ENCODE data around the gene EPB41L3.
"Not testable (repeated sequence)": the region's sequence is repeated elsewhere in the genome, so short reads cannot be mapped to it uniquely, and the experiment has no call there.

The EPB41L3 gene

GRCh38 chr18:5530629-5531178, 13.1 kb downstream of the EPB41L3 start:
- DNase-seq = no peak

- DNase-seq = no peak
Observed at GRCh38 chr18:5529471-5529870, 14.3 kb downstream of the EPB41L3 start.

- no peak for DNase-seq
Observed at GRCh38 chr18:5527603-5528002, 16.2 kb downstream of the EPB41L3 start.

GRCh38 chr18:5524660-5525059, 19.1 kb downstream of the EPB41L3 start:
- no peak for DNase-seq

GRCh38 chr18:5521000-5521399, 22.8 kb downstream of the EPB41L3 start:
- no peak for DNase-seq

- no peak for DNase-seq
Observed at GRCh38 chr18:5520464-5520863, 23.3 kb downstream of the EPB41L3 start.

- no peak for DNase-seq
Observed at GRCh38 chr18:5519448-5520298, 24.1 kb downstream of the EPB41L3 start.

GRCh38 chr18:5518899-5519371, 24.9 kb downstream of the EPB41L3 start:
- DNase-seq = no peak

GRCh38 chr18:5518179-5518770, 25.5 kb downstream of the EPB41L3 start:
- no peak for DNase-seq

- DNase-seq = no peak
Observed at GRCh38 chr18:5516841-5517240, 27.0 kb downstream of the EPB41L3 start.

GRCh38 chr18:5515011-5515784, 28.6 kb downstream of the EPB41L3 start:
- DNase-seq = peak; percentile 73

- peak; percentile 16 for DNase-seq
Observed at GRCh38 chr18:5513947-5514346, 29.9 kb downstream of the EPB41L3 start.

- DNase-seq = no peak
Observed at GRCh38 chr18:5512176-5512575, 31.6 kb downstream of the EPB41L3 start.

- not testable (repeated sequence) for DNase-seq
Observed at GRCh38 chr18:5511541-5511940, 32.3 kb downstream of the EPB41L3 start.

- no peak for DNase-seq
Observed at GRCh38 chr18:5510135-5510846, 33.5 kb downstream of the EPB41L3 start.

GRCh38 chr18:5508821-5509220, 35.0 kb downstream of the EPB41L3 start:
- DNase-seq = no peak

- DNase-seq = no peak
Observed at GRCh38 chr18:5507756-5508155, 36.0 kb downstream of the EPB41L3 start.

GRCh38 chr18:5506174-5506573, 37.6 kb downstream of the EPB41L3 start:
- no peak for DNase-seq

GRCh38 chr18:5503740-5504139, 40.1 kb downstream of the EPB41L3 start:
- DNase-seq = no peak

GRCh38 chr18:5500158-5500939, 43.4 kb downstream of the EPB41L3 start:
- DNase-seq = no peak

- DNase-seq = no peak
Observed at GRCh38 chr18:5498452-5498851, 45.3 kb downstream of the EPB41L3 start.

GRCh38 chr18:5496305-5496704, 47.5 kb downstream of the EPB41L3 start:
- no peak for DNase-seq
